Measurements from ENCODE around the gene C5orf47. TPM values are rescaled to one million over a fixed set of nuclear protein-coding genes. Genes with fewer than 3 reads are reported as not detected.
A peak's percentile ranks its signal among the peaks of the same experiment; 100 is the strongest.

C5orf47 gene
- total RNA-seq, 1 donor from 2014 or later, result not detected

GRCh38 chr5:173971681-173972345 lies 17.2 kb upstream of the C5orf47 start:
- no peak for DNase-seq (ENCODE audit: extremely low spot score, unreplicated experiment)
- peaks cover 54% of the 10 kb centered on the region for H3K4me1 Mint-ChIP-seq (ENCODE audit: unreplicated experiment)
- TF ChIP-seq, protein P1, sequence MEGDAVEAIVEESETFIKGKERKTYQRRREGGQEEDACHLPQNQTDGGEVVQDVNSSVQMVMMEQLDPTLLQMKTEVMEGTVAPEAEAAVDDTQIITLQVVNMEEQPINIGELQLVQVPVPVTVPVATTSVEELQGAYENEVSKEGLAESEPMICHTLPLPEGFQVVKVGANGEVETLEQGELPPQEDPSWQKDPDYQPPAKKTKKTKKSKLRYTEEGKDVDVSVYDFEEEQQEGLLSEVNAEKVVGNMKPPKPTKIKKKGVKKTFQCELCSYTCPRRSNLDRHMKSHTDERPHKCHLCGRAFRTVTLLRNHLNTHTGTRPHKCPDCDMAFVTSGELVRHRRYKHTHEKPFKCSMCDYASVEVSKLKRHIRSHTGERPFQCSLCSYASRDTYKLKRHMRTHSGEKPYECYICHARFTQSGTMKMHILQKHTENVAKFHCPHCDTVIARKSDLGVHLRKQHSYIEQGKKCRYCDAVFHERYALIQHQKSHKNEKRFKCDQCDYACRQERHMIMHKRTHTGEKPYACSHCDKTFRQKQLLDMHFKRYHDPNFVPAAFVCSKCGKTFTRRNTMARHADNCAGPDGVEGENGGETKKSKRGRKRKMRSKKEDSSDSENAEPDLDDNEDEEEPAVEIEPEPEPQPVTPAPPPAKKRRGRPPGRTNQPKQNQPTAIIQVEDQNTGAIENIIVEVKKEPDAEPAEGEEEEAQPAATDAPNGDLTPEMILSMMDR (conservative IDR thresholded peaks at IDR 0.05), result no peak
- no peaks in the 10 kb centered on the region for H3K9me3 Mint-ChIP-seq
- no peaks in the 10 kb centered on the region for H3K36me3 Mint-ChIP-seq
- H3K27me3 Mint-ChIP-seq, result peaks cover 7% of the 10 kb centered on the region
- H3K27ac Mint-ChIP-seq, result no peak overlapping the region
- H3K4me3 Mint-ChIP-seq, result peak overlapping the region; percentile 4

GRCh38 chr5:173972607-173972924 lies 16.4 kb upstream of the C5orf47 start:
- Mint-ChIP-seq H3K27ac (peak overlapping the region; percentile 54), H3K9me3 (no peaks in the 10 kb centered on the region), H3K36me3 (no peaks in the 10 kb centered on the region), H3K4me3 (peak overlapping the region; percentile 87), H3K27me3 (peaks cover 7% of the 10 kb centered on the region), H3K4me1 (ENCODE audit: unreplicated experiment) (peaks cover 50% of the 10 kb centered on the region)
- TF ChIP-seq, protein P1 (conservative IDR thresholded peaks at IDR 0.05), result no peak
- no peak for DNase-seq (ENCODE audit: extremely low spot score, unreplicated experiment)

DNA sequence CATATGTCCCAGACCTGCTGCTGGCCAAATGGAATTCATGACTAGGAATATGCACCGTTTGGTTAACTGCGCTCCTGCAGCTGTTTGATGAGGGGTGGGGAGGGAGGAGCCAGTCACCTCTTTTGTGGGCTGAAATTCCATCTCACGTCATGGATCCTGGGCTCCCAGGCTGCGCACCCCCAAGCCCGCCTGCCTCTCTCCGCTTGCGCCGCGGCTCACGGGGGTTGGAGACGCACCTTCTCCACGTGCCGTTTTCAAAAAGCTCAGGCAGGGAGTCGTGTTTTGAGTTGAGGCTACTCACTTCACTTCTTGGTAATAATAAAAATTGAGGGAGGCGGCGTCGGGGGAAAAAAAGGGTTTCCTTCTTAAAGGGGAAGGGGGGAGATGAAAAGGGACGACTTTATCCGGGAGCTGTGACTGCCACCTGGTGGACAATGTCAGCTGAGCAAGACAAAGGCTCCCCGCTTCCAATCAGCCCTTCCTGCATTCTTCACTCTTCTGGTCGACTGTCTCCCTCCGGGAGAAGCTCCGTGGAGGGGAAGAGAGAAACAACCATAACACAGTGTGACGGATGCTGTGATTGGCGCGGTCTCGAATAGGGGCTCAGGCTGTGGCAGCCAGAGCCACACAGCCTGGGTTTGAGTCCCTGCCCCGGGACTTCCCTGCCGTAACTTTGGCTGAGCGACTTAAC lies 15.9 kb upstream of the C5orf47 start:
- Mint-ChIP-seq H3K9me3 (no peaks in the 10 kb centered on the region), H3K4me1 (ENCODE audit: unreplicated experiment) (peaks cover 45% of the 10 kb centered on the region), H3K27me3 (peaks cover 7% of the 10 kb centered on the region), H3K36me3 (no peaks in the 10 kb centered on the region), H3K27ac (peak overlapping the region; percentile 54), H3K4me3 (peak overlapping the region; percentile 87)
- TF ChIP-seq, protein P1 (conservative IDR thresholded peaks at IDR 0.05), result peak; percentile 95
- peak; percentile 84 for DNase-seq (ENCODE audit: extremely low spot score, unreplicated experiment)

GRCh38 chr5:173973616-173973969 lies 15.4 kb upstream of the C5orf47 start:
- Mint-ChIP-seq H3K4me1 (ENCODE audit: unreplicated experiment) (peaks cover 40% of the 10 kb centered on the region), H3K27me3 (peaks cover 7% of the 10 kb centered on the region), H3K36me3 (no peaks in the 10 kb centered on the region), H3K27ac (peak overlapping the region; percentile 54), H3K9me3 (no peaks in the 10 kb centered on the region), H3K4me3 (peak overlapping the region; percentile 87)
- DNase-seq (ENCODE audit: extremely low spot score, unreplicated experiment), result no peak
- TF ChIP-seq, protein P1 (conservative IDR thresholded peaks at IDR 0.05), result no peak

GRCh38 chr5:173974688-173975239 lies 14.2 kb upstream of the C5orf47 start:
- H3K27ac Mint-ChIP-seq, result no peak overlapping the region
- H3K4me3 Mint-ChIP-seq, result no peak overlapping the region
- no peaks in the 10 kb centered on the region for H3K36me3 Mint-ChIP-seq
- H3K27me3 Mint-ChIP-seq, result peaks cover 4% of the 10 kb centered on the region
- TF ChIP-seq, protein P1 (conservative IDR thresholded peaks at IDR 0.05), result no peak
- peaks cover 29% of the 10 kb centered on the region for H3K4me1 Mint-ChIP-seq (ENCODE audit: unreplicated experiment)
- H3K9me3 Mint-ChIP-seq, result no peaks in the 10 kb centered on the region
- DNase-seq (ENCODE audit: extremely low spot score, unreplicated experiment), result no peak
